ENCODE data around the gene SBK3. TPM values are rescaled to one million over a fixed set of nuclear protein-coding genes. Genes with fewer than 3 reads are reported as not detected.
"Not testable (repeated sequence)": the region's sequence is repeated elsewhere in the genome, so short reads cannot be mapped to it uniquely, and the experiment has no call there.

SBK3 gene
- total RNA-seq, 1 donor from 2014 or later, result not detected

DNA sequence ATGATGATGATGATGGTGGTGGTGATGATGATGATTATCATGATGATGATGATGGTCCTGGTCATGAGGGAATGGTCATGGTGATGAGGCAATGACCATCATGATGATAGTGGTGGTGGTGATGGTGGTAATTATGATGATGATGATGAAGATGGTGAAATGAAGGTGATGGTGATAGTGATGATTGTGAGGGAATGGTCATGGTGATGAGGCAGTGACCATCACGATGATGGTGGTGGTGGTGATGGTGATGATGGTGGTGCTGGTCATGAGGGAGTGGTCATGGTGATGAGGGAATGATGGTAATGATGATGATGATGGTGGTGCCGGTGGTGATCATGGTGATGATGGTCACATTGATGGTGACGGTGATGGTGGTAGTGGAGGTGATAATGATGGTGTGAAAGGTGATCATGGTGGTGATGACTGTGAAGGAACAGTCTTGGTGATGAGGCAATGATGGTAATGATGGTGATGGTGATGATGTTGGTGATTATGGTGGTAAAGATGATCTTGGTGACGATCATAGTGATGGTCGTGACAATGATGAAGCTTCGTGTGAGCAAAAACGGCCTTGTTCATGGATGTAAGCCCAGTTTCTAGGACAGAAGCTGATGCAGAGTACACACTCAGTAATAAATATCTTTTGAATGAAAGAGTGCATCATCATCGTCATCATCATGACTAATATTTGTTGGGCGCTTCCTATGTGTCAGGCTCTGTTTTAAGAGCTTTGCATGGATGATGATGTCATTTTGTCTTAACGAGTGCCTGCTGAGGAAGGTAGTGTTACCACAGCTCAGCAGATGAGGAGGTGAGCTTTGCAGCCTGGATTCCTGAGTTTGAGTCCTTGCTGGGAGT, 25.7 kb downstream of the SBK3 start:
- no peak for DNase-seq (ENCODE audit: low spot score)

DNA sequence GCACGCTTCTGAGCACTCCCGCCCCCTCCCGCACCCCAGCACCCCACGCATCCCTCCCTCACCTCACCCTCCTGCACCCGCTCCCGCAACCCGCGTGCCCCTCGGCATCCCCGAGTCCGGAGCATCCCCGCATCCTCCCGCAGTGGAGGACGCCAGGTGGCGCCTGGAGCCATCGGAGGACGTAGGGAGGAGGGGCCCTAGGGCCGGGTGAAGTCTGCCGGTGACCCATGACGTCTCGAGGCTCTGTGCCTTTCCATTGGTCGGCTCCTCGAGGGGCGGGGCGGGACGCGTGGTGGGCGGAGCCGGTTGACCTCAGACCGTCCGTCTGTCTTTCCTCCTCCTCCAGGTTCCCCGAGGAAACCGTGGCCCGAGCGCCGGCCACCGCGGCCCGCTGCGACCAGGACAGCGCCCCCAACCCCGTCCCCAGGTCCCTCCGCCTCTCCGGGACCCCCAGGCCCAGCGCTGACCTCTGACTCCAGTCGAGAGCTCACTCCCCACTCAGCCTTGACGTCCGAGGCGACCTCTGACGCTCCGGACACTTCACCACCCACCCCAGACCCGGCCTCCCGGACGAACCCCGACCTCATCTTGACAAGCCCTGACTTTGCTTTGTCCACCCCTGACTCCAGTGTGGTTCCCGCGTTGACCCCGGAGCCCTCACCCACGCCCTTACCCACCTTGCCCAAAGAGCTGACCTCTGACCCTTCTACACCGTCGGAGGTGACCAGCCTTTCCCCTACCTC, 28.3 kb downstream of the SBK3 start:
- peak; percentile 89 for DNase-seq (ENCODE audit: low spot score)

DNA sequence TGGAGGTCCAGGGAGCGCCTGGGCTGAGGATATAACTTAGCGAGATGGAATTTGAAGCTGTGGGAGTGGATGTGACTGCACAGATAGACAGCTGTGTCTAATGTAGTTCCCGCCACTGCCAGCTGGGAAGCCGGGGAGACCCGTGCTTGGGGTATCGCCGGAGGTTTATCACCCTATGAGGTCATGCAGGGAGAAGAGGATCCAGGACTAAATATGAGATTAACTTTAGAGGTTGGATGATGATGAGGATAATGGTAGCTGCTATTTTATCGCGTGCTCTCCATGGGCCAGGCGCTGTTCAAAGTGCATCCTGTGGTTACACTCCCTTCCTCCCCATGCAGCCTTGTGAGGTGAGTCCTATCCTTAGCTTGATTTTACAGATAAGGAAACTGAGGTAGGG, 37.2 kb downstream of the SBK3 start:
- DNase-seq (ENCODE audit: low spot score), result no peak

DNA sequence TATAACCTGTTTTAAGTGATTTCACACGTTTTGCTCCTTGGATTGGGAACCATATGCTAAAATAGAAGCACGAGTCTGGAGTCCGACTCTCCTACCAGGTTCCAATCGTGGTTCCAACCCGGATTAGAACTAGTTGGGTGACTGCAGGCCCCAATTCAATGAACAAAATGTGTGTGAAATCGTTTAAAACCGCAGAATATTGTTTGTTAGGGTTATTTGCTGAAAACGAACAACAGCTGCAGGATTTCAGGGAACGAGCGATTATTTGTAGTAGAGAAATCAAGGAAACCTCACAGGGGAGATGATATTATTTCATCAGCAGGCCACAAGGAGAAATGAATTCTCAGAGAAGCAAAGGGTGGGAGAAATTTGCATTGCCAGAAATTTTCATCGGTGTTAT, 40.4 kb downstream of the SBK3 start:
- DNase-seq (ENCODE audit: low spot score), result no peak

DNA sequence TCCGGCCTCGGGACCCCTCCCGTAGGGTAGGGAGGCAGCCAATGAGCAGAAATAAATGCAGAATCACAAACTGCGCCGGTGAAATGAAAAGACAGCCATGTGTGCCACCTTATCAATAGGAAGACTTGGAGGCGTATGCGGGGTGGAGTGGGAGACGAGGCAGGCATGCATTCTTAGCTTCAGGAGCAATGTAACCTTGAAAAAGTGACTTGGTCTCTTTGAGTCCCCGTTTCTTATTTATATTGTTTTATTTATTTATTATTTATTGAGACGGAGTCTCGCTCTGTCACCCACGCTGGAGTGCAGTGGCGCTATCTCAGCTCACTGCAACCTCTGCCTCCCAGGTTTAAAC, 41.1 kb downstream of the SBK3 start:
- no peak for DNase-seq (ENCODE audit: low spot score)

DNA sequence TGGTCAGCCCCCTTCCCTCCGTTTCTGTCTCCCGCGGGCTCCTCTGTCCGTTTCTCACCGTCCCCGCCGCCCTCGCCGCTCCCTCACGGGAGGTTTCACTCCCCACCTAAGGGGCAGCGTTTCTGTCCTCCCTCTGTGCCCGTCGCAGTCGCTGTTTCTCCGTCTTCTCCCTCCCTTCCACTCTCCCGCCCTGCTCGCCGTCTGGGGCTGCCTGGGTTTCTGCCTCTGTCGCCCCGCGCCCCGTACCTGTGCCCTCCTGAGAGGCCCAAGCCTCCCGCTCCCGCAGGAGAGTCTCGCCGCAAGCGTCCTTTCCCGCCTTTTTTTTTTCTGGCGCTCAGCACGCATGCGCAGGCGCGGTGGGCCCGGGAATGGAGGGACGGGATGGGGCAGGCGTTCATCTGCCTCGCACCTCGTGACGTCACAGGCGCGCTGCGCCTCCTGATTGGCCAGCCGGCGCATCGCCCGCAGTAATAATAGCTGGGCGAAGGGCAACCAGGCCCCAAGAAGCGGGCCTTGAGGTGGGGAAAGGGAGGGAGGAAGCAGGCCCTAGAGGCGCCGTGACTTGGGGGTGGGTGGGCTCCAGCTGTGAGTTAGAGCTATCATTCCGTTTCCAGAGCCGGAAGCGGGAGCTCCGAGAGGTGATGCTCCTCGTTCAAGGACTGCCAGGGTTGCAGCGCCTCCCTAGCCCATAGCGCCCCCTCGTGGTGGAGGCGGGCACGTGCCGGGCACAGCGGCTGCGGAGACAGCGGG, 41.7 kb downstream of the SBK3 start:
- DNase-seq (ENCODE audit: low spot score), result peak; percentile 94

DNA sequence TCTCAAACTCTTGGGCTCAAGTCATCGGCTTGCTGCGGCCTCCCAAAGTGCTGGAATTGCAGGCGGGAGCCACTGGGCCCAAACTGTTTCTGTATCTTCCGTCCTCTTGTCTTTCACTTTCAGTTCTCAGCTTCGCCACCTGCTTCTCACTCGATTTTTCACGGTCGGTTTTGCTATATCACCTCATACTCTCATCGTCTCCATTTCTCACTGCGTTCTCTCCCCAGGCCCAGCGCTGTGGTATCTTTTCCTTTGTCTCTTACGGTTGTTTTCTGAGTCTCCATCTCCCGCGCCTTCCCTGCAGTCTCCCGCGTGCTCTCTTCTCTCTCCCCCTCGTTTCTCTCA, 42.2 kb downstream of the SBK3 start:
- DNase-seq (ENCODE audit: low spot score), result no peak

DNA sequence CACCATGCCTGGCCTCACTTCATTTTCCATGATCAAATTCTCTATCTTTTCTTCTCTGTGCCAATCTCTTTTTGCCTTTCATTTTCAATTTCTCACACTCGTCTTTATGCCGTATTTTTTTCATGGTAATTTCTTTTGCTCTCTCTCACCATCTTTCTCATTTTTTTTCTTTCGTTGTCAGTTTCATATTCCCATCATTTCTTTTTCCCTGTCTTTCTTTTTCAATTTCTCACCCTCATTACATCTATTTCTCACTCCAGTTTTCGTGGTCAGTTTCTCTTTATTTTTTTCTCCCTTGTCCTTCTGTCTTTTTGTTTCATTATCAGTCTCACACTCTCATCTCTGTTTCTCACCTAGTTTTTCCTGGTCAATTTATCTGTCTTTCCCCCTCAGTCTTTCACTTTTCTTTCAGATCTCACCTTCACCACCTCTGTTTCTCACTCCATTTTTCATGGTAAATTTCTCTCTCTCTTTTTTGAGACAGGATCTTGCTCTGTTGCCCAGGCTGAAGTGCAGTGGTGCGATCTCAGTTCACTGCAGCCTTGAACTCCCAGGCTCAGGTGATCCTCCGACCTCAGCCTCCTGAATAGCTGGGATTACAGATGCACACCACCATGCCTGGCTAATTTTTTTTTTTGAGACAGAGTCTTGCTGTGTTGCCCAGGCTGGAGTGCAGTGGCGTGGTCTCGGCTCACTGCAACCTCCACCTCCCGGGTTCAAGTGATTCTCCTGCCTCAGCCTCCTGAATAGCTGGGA, 43.0 kb downstream of the SBK3 start:
- no peak for DNase-seq (ENCODE audit: low spot score)

DNA sequence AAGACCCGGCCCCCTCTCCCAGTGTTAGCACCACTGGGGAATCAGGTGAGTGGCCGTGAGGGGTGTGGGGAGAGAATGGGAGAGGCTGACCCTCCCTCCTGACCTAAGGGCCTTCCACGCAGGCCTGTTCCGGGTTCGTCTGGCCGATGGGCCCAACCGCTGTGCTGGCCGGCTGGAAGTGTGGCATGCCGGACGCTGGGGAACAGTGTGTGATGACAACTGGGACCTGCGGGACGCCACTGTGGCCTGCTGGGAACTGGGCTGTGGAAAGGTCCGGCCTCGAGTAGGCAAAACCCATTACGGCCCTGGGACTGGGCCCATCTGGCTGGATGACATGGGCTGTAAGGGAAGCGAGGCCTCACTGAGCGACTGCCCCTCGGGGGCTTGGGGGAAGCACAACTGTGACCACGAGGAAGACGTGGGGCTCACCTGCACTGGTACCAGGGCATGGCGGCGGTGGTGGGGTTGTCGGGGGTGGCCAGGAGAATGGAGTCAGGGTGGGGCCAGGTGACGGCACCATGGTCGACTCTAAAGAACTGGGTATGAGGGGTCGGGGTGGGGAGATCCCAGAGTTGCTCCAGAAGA, 44.9 kb downstream of the SBK3 start:
- no peak for DNase-seq (ENCODE audit: low spot score)

DNA sequence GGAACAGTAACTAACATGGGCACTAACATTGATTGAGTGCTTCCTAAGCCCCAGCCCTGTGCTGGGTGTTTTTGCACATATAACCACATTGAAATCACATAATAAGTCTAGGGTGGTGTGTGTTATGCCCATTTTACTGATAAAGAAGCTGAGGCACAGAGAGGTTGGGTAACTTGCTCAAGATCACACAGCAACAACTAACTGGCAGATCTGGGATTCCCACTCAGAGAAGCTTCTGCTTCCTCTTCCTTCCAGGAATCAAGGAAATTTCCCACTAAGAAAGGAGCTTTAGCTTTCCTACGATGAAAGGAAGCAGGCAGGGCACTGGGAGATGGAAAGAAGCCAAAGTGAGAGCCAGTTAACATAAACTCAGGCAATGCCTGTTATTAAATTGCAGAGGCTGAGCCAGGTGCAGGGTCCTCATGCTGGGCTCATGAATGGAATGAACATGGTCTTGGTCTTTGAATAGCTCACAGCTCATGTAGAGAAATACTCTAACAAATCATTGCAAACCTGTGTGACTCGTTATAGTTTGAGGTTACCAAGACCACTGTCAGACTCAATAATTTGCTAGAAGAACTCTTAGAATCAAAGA, 47.0 kb downstream of the SBK3 start:
- no peak for DNase-seq (ENCODE audit: low spot score)

DNA sequence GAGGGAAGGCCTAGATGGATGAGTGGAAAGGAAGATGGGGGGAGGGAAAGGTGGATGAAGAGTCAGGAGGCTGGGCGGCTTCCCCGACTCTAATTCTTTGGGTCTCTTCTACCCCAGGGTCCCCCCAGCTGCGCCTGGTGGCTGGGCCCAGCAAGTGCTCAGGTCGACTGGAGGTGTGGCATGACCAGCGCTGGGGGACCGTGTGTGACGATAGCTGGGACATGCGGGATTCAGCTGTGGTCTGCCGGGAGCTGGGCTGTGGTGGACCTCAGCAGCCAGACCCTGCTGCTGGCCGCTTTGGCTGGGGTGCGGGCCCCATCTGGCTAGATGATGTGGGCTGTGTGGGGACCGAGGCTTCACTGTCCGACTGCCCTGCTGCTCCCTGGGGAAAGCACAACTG, 47.6 kb downstream of the SBK3 start:
- no peak for DNase-seq (ENCODE audit: low spot score)

DNA sequence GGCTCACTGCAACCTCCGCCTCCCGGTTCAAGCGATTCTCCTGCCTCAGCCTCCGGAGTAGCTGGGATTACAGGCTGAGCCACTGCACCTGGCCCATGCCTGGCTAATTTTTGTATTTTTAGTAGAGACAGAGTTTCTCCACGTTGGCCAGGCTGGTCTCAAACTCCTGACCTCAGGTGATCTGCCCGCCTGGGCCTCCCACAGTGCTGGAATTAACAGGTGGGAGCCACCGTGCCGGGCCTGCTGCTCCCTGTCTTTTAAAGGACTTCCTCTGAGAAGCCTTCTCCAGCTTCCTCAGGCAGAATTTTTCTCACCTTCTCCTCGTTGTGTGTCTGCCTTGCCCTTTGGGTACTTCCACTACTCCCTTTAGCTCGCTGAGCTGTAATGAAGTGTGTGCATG, 48.5 kb downstream of the SBK3 start:
- DNase-seq (ENCODE audit: low spot score), result not testable (repeated sequence)

DNA sequence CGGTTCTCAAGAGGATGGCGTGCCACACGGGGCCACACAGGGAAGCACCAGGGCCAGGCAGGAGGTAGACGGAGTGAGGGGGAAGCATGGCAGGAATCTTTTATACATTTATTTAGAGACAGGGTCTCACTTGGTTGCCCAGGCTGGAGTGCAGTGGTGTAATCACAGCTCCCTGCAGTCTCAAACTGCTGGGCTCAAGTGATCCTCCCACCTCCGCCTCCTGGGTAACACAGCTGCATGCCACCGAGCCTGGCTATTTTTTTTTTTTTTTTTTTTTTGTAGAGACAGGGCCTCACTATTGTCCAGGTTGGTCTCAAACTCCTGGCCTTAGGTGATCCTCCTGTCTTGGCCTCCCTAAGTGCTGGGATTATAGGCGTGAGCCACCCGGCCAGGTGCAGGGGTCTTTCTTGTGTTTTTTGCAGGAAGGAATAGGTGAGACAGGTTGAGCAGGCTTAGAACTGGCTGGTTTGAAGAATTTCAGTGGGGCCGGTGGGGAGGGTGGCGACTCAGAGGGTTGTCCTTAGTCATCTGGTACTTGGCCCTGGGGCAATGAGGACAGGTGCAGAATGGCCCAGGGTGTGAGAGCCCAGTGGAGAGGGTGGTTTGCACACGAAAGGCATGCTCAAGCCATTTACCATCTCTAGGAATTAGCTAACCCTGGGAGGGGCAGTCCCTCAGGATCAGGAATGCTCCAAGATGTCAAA, 49.5 kb downstream of the SBK3 start:
- DNase-seq (ENCODE audit: low spot score), result no peak

DNA sequence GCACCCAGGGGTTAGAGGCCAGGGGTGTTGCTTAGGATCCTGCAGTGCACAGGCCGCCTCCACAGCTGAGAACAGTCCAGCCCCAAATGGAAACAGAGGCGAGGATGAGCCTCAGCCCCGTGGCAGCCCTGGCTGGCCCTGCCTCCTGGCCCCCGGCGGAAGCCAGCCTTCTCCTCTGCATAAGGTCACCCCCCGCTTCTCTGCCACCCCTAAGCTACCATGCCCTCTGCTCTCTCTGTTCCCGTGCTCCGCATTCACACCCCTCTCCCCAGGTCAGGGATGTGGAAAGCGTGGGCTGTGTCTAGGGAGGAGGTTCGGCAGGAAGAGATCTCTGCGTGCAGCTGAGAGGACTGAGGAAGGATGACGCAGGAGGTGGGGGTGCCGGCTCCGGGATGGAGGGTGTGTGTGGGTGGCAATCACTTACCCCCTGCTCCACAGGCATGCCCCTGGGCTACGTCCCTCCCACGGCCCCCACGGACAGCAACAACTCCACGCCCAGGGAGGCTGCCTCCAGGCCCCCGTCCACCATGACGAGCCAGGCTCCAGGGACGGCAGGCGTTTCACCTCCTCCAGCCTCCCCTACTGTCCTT, 51.1 kb downstream of the SBK3 start:
- no peak for DNase-seq (ENCODE audit: low spot score)

DNA sequence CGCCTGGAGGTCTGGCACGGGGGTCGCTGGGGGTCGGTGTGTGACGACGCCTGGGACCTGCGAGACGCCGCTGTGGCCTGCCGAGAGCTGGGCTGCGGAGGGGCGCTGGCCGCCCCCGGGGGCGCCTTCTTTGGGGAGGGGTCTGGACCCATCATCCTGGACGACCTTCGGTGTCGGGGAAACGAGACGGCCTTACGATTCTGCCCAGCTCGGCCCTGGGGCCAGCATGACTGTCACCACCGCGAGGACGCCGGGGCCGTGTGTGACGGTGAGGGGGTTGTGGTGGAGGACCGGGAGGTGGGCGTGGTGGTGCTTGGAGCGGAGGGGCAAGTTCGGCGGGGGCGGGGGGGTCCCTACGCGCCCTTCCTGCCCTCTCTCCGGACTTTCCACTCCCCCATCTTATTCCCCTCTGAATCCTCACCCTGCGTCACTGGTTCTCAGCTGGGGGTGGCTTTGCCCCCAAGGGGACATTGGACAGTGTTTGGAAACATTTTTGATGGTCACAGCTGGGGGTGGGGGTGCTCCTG, 51.6 kb downstream of the SBK3 start:
- DNase-seq (ENCODE audit: low spot score), result no peak

DNA sequence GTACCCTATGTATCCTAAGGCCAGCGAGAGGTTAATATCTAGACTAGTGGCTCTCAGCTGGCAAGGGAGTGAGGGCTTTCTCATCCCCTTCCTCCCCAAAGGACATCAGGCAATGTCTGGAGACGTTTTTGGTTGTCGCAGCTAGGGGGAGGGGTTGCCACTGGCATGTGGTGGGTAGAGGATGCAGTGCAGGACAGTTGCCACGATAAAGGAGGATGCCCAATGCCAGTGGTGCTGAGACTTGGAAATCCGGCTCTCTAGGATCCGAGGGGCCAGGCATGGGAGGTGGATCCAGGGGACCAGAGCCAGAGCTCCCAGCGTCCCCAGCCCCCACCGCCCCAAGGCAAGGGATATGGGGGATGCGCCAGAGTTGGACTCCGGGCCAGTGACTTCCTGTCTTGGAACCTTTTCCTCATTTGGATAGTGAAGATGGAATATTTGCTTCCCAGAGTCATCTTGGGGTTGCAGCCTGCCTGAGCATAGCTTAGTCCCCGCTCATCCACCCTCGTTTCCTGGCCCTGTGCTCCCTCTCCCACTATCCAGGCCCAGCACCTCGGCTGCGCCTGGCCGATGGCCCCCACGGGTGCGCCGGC, 52.2 kb downstream of the SBK3 start:
- no peak for DNase-seq (ENCODE audit: low spot score)

DNA sequence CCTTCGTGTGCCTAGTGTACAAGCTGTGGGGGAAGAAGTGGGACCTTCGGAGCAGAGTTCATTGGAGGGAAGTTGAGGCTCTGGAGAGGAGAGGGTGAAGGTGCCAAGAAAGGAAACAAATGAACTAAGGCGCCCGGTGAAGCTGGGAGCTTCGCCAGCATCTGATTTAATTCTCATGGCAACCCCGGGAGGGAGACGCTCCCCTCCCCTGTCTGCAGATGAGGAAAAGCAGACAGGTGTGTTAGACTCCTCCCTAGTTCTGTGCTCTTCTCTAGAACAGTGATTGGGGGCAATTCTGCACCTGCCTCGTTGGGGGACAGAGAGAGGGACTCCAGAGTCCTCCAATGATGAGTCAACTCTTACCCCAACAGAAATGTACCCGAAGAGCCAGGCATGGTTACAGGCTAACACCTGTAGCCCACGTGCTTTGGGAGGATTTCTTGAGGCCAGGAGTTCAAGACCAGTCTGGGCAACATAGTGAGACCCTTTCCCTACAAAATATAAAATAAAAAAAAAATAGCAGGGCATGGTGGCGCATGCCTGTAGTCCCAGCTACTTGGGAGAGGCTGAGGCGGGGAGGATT, 52.9 kb downstream of the SBK3 start:
- no peak for DNase-seq (ENCODE audit: low spot score)

DNA sequence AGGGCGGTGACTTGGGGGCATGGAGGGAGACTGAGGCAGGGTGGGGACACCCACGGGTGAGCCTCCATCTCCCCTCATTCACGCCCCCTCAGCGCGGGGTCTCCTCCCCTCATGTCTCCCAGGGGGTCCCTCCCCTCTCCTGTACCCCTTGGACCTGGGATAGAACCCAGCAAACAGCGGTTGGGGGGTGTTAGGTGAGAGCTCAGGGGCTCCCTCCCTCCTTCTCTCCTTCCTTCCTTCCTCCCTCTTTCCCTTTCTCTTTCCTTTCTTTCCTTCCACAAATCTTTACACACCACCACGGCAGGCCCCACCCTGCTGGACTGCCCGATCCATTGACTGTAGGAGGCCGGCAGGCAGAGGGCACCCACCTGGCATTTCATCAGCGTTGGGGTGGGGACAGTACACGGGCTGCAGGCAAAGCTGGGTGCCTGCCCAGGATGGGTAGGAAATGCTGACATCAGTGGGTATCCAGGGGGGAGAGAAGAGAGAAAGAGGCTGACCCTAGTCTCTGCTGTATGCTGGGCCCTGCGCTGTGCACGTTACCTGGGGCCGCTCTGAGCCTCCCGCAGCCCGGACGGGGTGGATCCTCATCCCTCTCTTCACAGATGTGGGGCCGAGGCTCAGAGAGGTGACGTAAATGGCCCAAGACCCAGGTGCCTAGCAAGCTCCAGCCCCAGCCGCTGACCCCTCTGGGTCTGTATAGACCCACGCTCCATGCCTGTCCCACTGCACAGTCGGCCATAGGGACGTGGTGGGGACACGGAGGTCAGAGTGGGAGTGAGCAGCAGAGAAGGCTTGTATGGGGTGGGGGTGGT, 53.6 kb downstream of the SBK3 start:
- DNase-seq (ENCODE audit: low spot score), result no peak

Data from umbilical cord (tissue), 2 donors.